Neural cell (in vitro differentiated cells): ENCODE results near the gene NUP42.

ENCODE experiments used
- CTCF ChIP-seq: fragments of 450-650 bp; IDR thresholded peaks from 2 replicates; pipeline ENCODE4 v1.5.1; 2014; ENCODE audit warnings: antibody characterized with exemption, mild to moderate bottlenecking, moderate library complexity; ENCODE audit not compliant: poor library complexity, severe bottlenecking
- EP300 ChIP-seq: fragments of 450-650 bp; conservative IDR thresholded peaks from 2 replicates; pipeline ENCODE4 v1.6.1; 2014; ENCODE audit warnings: antibody characterized with exemption, mild to moderate bottlenecking, moderate library complexity; ENCODE audit not compliant: poor library complexity, severe bottlenecking
- EZH2 ChIP-seq: fragments of 200-600, 300-800 bp; shearing (Covaris generic), sonication (generic); IDR thresholded peaks from 2 replicates; pipeline ENCODE4 v1.6.1; 2014; ENCODE audit warnings: antibody characterized with exemption, low read length, borderline replicate concordance, mild to moderate bottlenecking; ENCODE audit not compliant: insufficient read depth, poor library complexity, severe bottlenecking
- SMC3 ChIP-seq: fragments of 450-650 bp; conservative IDR thresholded peaks from 2 replicates; pipeline ENCODE4 v1.6.1; 2014; ENCODE audit warnings: antibody characterized with exemption, mild to moderate bottlenecking, moderate library complexity; ENCODE audit not compliant: poor library complexity
- TF ChIP-seq, protein P1 (sequence below): IDR thresholded peaks from 2 replicates; pipeline ENCODE4 v1.6.1; 2012; ENCODE audit warnings: borderline replicate concordance

GRCh38 chr7:23205909-23206767 lies 24.3 kb downstream of the NUP42 start:
- TF ChIP-seq SMC3 = no peak
- no peak for TF ChIP-seq CTCF
- TF ChIP-seq, protein P1, sequence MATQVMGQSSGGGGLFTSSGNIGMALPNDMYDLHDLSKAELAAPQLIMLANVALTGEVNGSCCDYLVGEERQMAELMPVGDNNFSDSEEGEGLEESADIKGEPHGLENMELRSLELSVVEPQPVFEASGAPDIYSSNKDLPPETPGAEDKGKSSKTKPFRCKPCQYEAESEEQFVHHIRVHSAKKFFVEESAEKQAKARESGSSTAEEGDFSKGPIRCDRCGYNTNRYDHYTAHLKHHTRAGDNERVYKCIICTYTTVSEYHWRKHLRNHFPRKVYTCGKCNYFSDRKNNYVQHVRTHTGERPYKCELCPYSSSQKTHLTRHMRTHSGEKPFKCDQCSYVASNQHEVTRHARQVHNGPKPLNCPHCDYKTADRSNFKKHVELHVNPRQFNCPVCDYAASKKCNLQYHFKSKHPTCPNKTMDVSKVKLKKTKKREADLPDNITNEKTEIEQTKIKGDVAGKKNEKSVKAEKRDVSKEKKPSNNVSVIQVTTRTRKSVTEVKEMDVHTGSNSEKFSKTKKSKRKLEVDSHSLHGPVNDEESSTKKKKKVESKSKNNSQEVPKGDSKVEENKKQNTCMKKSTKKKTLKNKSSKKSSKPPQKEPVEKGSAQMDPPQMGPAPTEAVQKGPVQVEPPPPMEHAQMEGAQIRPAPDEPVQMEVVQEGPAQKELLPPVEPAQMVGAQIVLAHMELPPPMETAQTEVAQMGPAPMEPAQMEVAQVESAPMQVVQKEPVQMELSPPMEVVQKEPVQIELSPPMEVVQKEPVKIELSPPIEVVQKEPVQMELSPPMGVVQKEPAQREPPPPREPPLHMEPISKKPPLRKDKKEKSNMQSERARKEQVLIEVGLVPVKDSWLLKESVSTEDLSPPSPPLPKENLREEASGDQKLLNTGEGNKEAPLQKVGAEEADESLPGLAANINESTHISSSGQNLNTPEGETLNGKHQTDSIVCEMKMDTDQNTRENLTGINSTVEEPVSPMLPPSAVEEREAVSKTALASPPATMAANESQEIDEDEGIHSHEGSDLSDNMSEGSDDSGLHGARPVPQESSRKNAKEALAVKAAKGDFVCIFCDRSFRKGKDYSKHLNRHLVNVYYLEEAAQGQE = no peak
- TF ChIP-seq EP300 = no peak
- TF ChIP-seq EZH2 = no peak
